GM19238 (cell line): ENCODE measurements around the gene ABCD1.
"Not testable (repeated sequence)": the region's sequence is repeated elsewhere in the genome, so short reads cannot be mapped to it uniquely, and the experiment has no call there.

ENCODE experiments used
- DNase-seq: peaks from one replicate; pipeline ENCODE4 v3.0.0; 2011; ENCODE audit warnings: low spot score; ENCODE audit not compliant: insufficient read length

Gene ABCD1

GRCh38 chrX:153694256-153694655 is 30.4 kb upstream of the ABCD1 start:
- DNase-seq, result not testable (repeated sequence)

GRCh38 chrX:153694687-153695270 is 29.9 kb upstream of the ABCD1 start:
- DNase-seq, result no peak

GRCh38 chrX:153696100-153696499 is 28.6 kb upstream of the ABCD1 start:
- DNase-seq, result no peak

GRCh38 chrX:153696538-153696937 is 28.1 kb upstream of the ABCD1 start:
- DNase-seq, result not testable (repeated sequence)

- not testable (repeated sequence) for DNase-seq
These were observed 27.5 kb upstream of the ABCD1 start for GRCh38 chrX:153696986-153697722.

- no peak for DNase-seq
These were observed 26.5 kb upstream of the ABCD1 start for GRCh38 chrX:153697924-153698865.

GRCh38 chrX:153699210-153699783 is 25.4 kb upstream of the ABCD1 start:
- not testable (repeated sequence) for DNase-seq

GRCh38 chrX:153699784-153700371 is 24.8 kb upstream of the ABCD1 start:
- DNase-seq, result not testable (repeated sequence)

- no peak for DNase-seq
These were observed 24.2 kb upstream of the ABCD1 start for GRCh38 chrX:153700376-153700945.

GRCh38 chrX:153700967-153701366 is 23.7 kb upstream of the ABCD1 start:
- no peak for DNase-seq

- no peak for DNase-seq
These were observed 22.9 kb upstream of the ABCD1 start for GRCh38 chrX:153701706-153702105.

GRCh38 chrX:153702336-153703035 is 22.2 kb upstream of the ABCD1 start:
- DNase-seq, result no peak

- no peak for DNase-seq
These were observed 21.7 kb upstream of the ABCD1 start for GRCh38 chrX:153703036-153703370.

GRCh38 chrX:153704021-153704526 is 20.6 kb upstream of the ABCD1 start:
- DNase-seq, result no peak

- not testable (repeated sequence) for DNase-seq
These were observed 19.8 kb upstream of the ABCD1 start for GRCh38 chrX:153704631-153705402.

GRCh38 chrX:153705403-153706060 is 19.1 kb upstream of the ABCD1 start:
- not testable (repeated sequence) for DNase-seq

- no peak for DNase-seq
These were observed 17.9 kb upstream of the ABCD1 start for GRCh38 chrX:153706799-153707198.

GRCh38 chrX:153707406-153707805 is 17.2 kb upstream of the ABCD1 start:
- no peak for DNase-seq

GRCh38 chrX:153708415-153708814 is 16.2 kb upstream of the ABCD1 start:
- no peak for DNase-seq
